NT2/D1 (cell line): ENCODE results near the gene MAB21L2.

Experiments
- SUZ12 ChIP-seq: IDR thresholded peaks from 2 replicates; pipeline ENCODE4 v1.6.1; 2011; ENCODE audit not compliant: insufficient read length, insufficient read depth; ENCODE audit errors: extremely low read depth
- YY1 ChIP-seq: IDR thresholded peaks from 2 replicates; pipeline ENCODE4 v1.6.1; 2011; ENCODE audit not compliant: insufficient read length, insufficient read depth
- ZNF274 ChIP-seq: IDR thresholded peaks from 2 replicates; pipeline ENCODE4 v1.6.1; 2011; ENCODE audit warnings: mild to moderate bottlenecking, low read depth, low read length

DNA sequence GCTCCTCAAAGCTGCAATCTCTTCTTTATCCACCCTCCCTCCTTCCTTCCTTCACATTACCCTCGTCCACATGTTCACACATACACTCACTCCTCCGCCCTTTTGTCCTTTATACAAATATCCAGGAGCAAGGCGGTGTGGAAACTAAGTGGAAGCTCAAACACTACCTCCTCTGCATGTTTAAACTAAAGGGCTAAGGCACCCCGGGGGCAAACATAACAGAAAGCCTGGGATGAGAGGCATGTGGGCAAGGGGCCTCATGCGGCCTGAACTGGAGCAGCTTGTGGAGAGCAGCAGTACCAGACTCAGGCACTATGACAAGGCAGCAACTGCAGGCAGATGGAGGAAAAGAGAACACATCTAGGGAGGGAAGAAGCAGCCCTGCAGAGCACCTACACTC, 9.5 kb downstream of the MAB21L2 start:
- TF ChIP-seq ZNF274 (no peak), YY1 (no peak), SUZ12 (no peak)
